SU-DHL-6 (cell line): ENCODE measurements around the gene DPF1.

Source experiments
- H2AFZ ChIP-seq: fragments of 200-600 bp; sonication (generic); 2 replicates; pipeline ENCODE4 v1.6.1; 2014; ENCODE audit warnings: low read depth, mild to moderate bottlenecking, moderate library complexity, mixed read lengths, antibody characterized with exemption, low read length; ENCODE audit not compliant: severe bottlenecking
- H3F3A ChIP-seq: fragments of 200-600 bp; shearing (Covaris generic); 2 replicates; pipeline ENCODE4 v1.6.0; 2016; ENCODE audit warnings: antibody characterized with exemption, mild to moderate bottlenecking; ENCODE audit not compliant: insufficient read depth
- H3K27ac ChIP-seq: fragments of 200-600 bp; sonication (generic); 2 replicates; pipeline ENCODE4 v1.5.1; 2016; ENCODE audit warnings: low read depth, mild to moderate bottlenecking, low read length, moderate library complexity, mixed read lengths
- H3K27me3 ChIP-seq: fragments of 200-600 bp; sonication (generic), shearing (Covaris generic); 2 replicates; pipeline ENCODE4 v1.6.0; 2014; ENCODE audit warnings: mild to moderate bottlenecking, low read length
- H3K36me3 ChIP-seq: fragments of 200-600 bp; sonication (generic); 2 replicates; pipeline ENCODE4 v1.6.1; 2014; ENCODE audit warnings: mild to moderate bottlenecking, low read length, mixed read lengths
- H3K4me2 ChIP-seq: fragments of 300-600, 200-600 bp; shearing (Covaris generic), sonication (generic); 2 replicates; pipeline ENCODE4 v1.6.0; 2014; ENCODE audit warnings: low read length, low read depth, mild to moderate bottlenecking; ENCODE audit not compliant: poor library complexity, severe bottlenecking
- H3K4me3 ChIP-seq: fragments of 200-600 bp; sonication (generic); 2 replicates; pipeline ENCODE4 v1.5.1; 2014; ENCODE audit warnings: antibody characterized with exemption, low read length, mild to moderate bottlenecking, mixed read lengths; ENCODE audit not compliant: insufficient read depth, poor library complexity, severe bottlenecking
- H3K79me2 ChIP-seq: fragments of 200-600 bp; sonication (generic); 2 replicates; pipeline ENCODE4 v1.6.1; 2014; ENCODE audit warnings: mild to moderate bottlenecking, low read length, moderate library complexity; ENCODE audit not compliant: insufficient read depth
- H3K9ac ChIP-seq: fragments of 200-600 bp; sonication (generic); 2 replicates; pipeline ENCODE4 v1.7.0; 2014; ENCODE audit warnings: mild to moderate bottlenecking, low read length
- H3K9me2 ChIP-seq: fragments of 200-600 bp; sonication (generic); replicated peaks from 2 replicates; pipeline ENCODE4 v1.6.1; 2014; ENCODE audit warnings: low read length; ENCODE audit not compliant: insufficient read depth
- H3K9me3 ChIP-seq: fragments of 200-600 bp; sonication (generic); 2 replicates; pipeline ENCODE4 v1.6.1; 2014; ENCODE audit warnings: low read length, mixed read lengths; ENCODE audit not compliant: insufficient read depth
- H4K20me1 ChIP-seq: fragments of 200-600 bp; sonication (generic); 2 replicates; pipeline ENCODE4 v1.6.1; 2014; ENCODE audit warnings: low read depth, mild to moderate bottlenecking, antibody characterized with exemption, low read length, moderate library complexity, mixed read lengths
- EZH2phosphoT487 ChIP-seq: fragments of 200-600 bp; sonication (generic), shearing (Covaris generic); conservative IDR thresholded peaks from 2 replicates; pipeline ENCODE4 v1.6.1; 2018; ENCODE audit warnings: mild to moderate bottlenecking, antibody characterized with exemption, low read length, moderate library complexity, mixed read lengths
- TF ChIP-seq, protein P1 (sequence below): fragments of 200-600 bp; sonication (generic); IDR thresholded peaks from one replicate; pipeline ENCODE4 v1.5.1; 2017; ENCODE audit warnings: antibody characterized with exemption, mild to moderate bottlenecking, low read length, moderate library complexity; ENCODE audit not compliant: insufficient read depth, poor library complexity, severe bottlenecking

Gene DPF1

DNA sequence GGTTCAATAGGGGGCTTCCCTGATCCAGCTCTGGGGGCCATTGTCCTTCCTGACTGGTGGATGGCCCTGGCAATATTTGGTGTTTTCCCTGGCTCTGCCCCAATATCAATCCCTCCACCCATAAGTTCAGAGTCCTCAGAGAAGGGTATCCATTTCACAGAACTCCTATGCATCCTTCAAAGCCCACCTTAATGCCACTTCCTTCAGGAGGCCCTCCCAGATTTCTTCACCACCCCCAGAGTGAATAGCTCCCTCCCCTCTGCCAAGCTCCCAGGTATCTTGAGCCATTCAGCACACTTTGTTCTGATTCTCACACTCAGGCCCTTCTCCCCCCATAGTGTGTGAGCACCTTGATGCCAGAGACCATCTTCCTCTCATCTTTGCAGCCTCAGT, 26.4 kb upstream of the DPF1 start:
- Histone ChIP-seq H3K79me2 (no peaks in the 10 kb centered on the region), H3K27ac (no peak overlapping the region), H2AFZ (no peak overlapping the region), H3K4me3 (no peak overlapping the region), H3K9ac (no peak overlapping the region), H3K36me3 (no peaks in the 10 kb centered on the region), H3K27me3 (no peaks in the 10 kb centered on the region), H3K4me2 (no peak overlapping the region), H3K9me2 (no peaks in the 10 kb centered on the region), H3F3A (no peaks in the 10 kb centered on the region), H3K9me3 (no peaks in the 10 kb centered on the region), H4K20me1 (no peaks in the 10 kb centered on the region)
- TF ChIP-seq EZH2phosphoT487, result no peak
- TF ChIP-seq, protein P1, sequence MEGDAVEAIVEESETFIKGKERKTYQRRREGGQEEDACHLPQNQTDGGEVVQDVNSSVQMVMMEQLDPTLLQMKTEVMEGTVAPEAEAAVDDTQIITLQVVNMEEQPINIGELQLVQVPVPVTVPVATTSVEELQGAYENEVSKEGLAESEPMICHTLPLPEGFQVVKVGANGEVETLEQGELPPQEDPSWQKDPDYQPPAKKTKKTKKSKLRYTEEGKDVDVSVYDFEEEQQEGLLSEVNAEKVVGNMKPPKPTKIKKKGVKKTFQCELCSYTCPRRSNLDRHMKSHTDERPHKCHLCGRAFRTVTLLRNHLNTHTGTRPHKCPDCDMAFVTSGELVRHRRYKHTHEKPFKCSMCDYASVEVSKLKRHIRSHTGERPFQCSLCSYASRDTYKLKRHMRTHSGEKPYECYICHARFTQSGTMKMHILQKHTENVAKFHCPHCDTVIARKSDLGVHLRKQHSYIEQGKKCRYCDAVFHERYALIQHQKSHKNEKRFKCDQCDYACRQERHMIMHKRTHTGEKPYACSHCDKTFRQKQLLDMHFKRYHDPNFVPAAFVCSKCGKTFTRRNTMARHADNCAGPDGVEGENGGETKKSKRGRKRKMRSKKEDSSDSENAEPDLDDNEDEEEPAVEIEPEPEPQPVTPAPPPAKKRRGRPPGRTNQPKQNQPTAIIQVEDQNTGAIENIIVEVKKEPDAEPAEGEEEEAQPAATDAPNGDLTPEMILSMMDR, result no peak

DNA sequence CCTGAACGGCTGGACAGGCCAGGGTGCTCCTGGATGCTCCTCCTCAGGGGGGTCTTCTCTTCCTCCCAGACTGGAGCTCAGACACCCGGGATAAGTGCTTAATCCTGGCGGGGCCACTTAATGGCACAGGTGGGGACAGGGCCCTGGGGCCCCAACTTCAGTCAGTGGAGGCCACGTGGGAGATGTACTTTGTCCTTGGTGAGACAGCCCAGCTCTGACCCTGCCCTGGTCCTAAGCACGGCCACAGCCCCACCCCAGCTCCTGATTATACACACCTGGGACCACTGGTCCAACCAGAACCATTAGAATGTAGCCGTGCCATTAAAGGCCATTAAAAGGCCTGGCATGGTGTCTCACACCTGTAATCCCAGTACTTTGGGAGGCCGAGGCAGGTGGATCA, 24.4 kb upstream of the DPF1 start:
- H3K27ac ChIP-seq, result no peak overlapping the region
- H3K9me3 ChIP-seq, result no peaks in the 10 kb centered on the region
- H2AFZ ChIP-seq, result no peak overlapping the region
- H3K9me2 ChIP-seq, result no peaks in the 10 kb centered on the region
- H4K20me1 ChIP-seq, result no peaks in the 10 kb centered on the region
- no peak for TF ChIP-seq EZH2phosphoT487
- TF ChIP-seq, protein P1, result no peak
- no peak overlapping the region for H3K4me2 ChIP-seq
- H3F3A ChIP-seq, result no peaks in the 10 kb centered on the region
- no peaks in the 10 kb centered on the region for H3K79me2 ChIP-seq
- no peak overlapping the region for H3K9ac ChIP-seq
- H3K4me3 ChIP-seq, result no peak overlapping the region
- no peaks in the 10 kb centered on the region for H3K36me3 ChIP-seq
- no peaks in the 10 kb centered on the region for H3K27me3 ChIP-seq

DNA sequence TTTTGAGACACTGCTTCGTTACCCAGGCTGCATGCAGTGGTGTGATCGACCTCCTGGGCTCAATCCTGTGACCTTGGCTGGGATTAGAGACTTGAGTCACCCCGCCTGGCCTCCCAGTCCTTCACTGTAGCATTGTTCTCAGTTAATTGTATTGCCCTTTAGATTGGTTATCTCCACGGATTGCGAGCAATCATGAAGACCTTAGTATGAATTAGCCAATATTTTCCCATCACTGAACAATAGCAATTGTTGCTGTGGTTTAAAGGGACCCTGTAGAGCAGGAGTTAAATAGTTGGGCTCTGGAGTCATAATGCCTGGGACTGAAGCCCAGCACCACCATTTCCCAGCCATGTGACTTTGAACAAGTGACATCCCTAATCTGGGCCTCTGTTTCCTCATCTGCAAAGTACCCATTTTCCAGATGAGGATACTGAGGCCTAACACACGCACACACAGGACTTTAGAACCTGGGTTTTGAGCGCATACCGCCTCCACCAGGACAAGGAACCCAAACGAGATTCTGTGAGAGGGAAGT, 23.8 kb upstream of the DPF1 start:
- Histone ChIP-seq H3K27ac (no peak overlapping the region), H3K9me2 (no peaks in the 10 kb centered on the region), H3K9me3 (no peaks in the 10 kb centered on the region), H3K4me3 (no peak overlapping the region), H3K27me3 (no peaks in the 10 kb centered on the region), H4K20me1 (no peaks in the 10 kb centered on the region), H3F3A (no peaks in the 10 kb centered on the region), H3K36me3 (no peaks in the 10 kb centered on the region), H2AFZ (no peak overlapping the region), H3K9ac (no peak overlapping the region), H3K79me2 (no peaks in the 10 kb centered on the region), H3K4me2 (no peak overlapping the region)
- no peak for TF ChIP-seq EZH2phosphoT487
- TF ChIP-seq, protein P1, result no peak

DNA sequence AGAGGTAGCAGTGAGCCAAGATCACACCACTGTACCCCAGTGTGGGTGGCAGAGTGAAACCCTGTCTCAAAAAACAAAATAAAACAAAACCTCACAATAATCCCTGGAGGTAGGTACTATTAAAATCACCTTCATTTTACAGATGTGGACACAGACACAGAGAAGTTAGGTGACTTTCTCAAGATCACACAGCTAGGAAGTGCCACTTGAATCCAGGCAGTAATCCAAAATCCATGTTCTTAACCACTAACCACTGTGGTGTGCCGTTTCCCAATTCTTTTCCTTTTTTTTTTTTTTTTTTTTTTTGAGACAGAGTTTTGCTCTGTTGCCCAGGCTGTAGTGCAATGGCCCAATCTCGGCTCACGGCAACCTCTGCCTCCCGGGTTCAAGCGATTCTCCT, 23.1 kb upstream of the DPF1 start:
- Histone ChIP-seq H3K9me2 (no peaks in the 10 kb centered on the region), H3K9me3 (no peaks in the 10 kb centered on the region), H2AFZ (no peak overlapping the region), H3F3A (no peaks in the 10 kb centered on the region), H3K36me3 (no peaks in the 10 kb centered on the region), H3K4me2 (no peak overlapping the region), H3K9ac (no peak overlapping the region), H3K27ac (no peak overlapping the region), H3K4me3 (no peak overlapping the region), H3K79me2 (no peaks in the 10 kb centered on the region), H4K20me1 (no peaks in the 10 kb centered on the region), H3K27me3 (no peaks in the 10 kb centered on the region)
- TF ChIP-seq EZH2phosphoT487, result no peak
- TF ChIP-seq, protein P1, result no peak
